Transverse colon (tissue), 4 donors: ENCODE data around the gene SMYD3.

Source experiments
- POLR2A ChIP-seq: fragments of 450-650 bp; IDR thresholded peaks from one replicate; pipeline ENCODE4 v1.6.1; 2016; ENCODE audit warnings: antibody characterized with exemption, mild to moderate bottlenecking, moderate library complexity
- POLR2AphosphoS5 ChIP-seq, 3 donors: sonication (generic); formaldehyde crosslinking; IDR thresholded peaks; one replicate each; pipeline ENCODE4 v1.6.1; 2016; ENCODE audit warnings: antibody characterized with exemption in 3 of 3
- TF ChIP-seq, protein P1 (sequence below), 5 experiments: fragments of 200-600 bp in 3 of 5; fragments of 450-650 bp in 2 of 5; sonication (generic) in 3 of 5; IDR thresholded peaks; 1 replicate in 2 of 5; 2 replicates in 3 of 5; pipeline ENCODE4 v1.5.1; 2016 to 2017; ENCODE audit warnings: antibody characterized with exemption in 5 of 5, inconsistent platforms in 3 of 5, mild to moderate bottlenecking in 2 of 5, moderate library complexity in 1 of 5

GRCh38 chr1:246510147-246511030 lies 3.3 kb upstream of the SMYD3 start:
- TF ChIP-seq POLR2AphosphoS5 (IDR thresholded peaks at IDR 0.05) (no peak), POLR2A (no peak)
- TF ChIP-seq, protein P1, sequence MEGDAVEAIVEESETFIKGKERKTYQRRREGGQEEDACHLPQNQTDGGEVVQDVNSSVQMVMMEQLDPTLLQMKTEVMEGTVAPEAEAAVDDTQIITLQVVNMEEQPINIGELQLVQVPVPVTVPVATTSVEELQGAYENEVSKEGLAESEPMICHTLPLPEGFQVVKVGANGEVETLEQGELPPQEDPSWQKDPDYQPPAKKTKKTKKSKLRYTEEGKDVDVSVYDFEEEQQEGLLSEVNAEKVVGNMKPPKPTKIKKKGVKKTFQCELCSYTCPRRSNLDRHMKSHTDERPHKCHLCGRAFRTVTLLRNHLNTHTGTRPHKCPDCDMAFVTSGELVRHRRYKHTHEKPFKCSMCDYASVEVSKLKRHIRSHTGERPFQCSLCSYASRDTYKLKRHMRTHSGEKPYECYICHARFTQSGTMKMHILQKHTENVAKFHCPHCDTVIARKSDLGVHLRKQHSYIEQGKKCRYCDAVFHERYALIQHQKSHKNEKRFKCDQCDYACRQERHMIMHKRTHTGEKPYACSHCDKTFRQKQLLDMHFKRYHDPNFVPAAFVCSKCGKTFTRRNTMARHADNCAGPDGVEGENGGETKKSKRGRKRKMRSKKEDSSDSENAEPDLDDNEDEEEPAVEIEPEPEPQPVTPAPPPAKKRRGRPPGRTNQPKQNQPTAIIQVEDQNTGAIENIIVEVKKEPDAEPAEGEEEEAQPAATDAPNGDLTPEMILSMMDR (IDR thresholded peaks at IDR 0.05), result no peak
